Heart left ventricle (tissue), 16 donors: ENCODE measurements around the gene TNFRSF17. TPM values are rescaled to one million over a fixed set of nuclear protein-coding genes. Genes with fewer than 3 reads are reported as not detected.
"Not testable (repeated sequence)": the region's sequence is repeated elsewhere in the genome, so short reads cannot be mapped to it uniquely, and the experiment has no call there.

Experiments used
- ATAC-seq, 4 donors: fragments of 200-7000 bp; cut with Tn5 transposase; one replicate each; pipeline ENCODE4 v1.9.1; 2020 to 2022; ENCODE audit warnings: moderate library complexity in 4 of 4, mild to moderate bottlenecking in 3 of 4, moderate number of reproducible peaks in 1 of 4
- DNase-seq, 5 donors: peaks; one replicate each; pipeline ENCODE4 v3.0.0-alpha.2; 2020
- H3K27ac ChIP-seq, 12 donors: fragments of 200-600 bp; sonication (generic) in 4 of 12; one replicate each; pipeline versions ENCODE4 v1.5.0 to v1.8.0; 2016 to 2022; ENCODE audit warnings: mild to moderate bottlenecking in 2 of 12
- H3K27me3 ChIP-seq, 9 donors: fragments of 200-600 bp; sonication (generic) in 2 of 9; one replicate each; pipeline versions ENCODE4 v1.5.1 to v1.8.0; 2016 to 2022; ENCODE audit warnings: mild to moderate bottlenecking in 3 of 9
- H3K36me3 ChIP-seq, 9 donors: fragments of 200-600 bp; sonication (generic) in 2 of 9; one replicate each; pipeline versions ENCODE4 v1.5.0 to v1.8.0; 2018 to 2022; ENCODE audit warnings: mild to moderate bottlenecking in 2 of 9
- H3K4me1 ChIP-seq, 12 donors: fragments of 200-600 bp; sonication (generic) in 4 of 12; one replicate each; pipeline versions ENCODE4 v1.5.0 to v1.8.0; 2016 to 2022; ENCODE audit warnings: mild to moderate bottlenecking in 3 of 12
- H3K4me3 ChIP-seq, 12 donors: fragments of 200-600 bp; sonication (generic) in 4 of 12; one replicate each; pipeline versions ENCODE4 v1.5.0 to v1.8.0; 2017 to 2022; ENCODE audit warnings: mild to moderate bottlenecking in 9 of 12, moderate library complexity in 4 of 12
- H3K9me3 ChIP-seq, 12 donors: fragments of 200-600 bp; sonication (generic) in 4 of 12; one replicate each; pipeline versions ENCODE4 v1.5.0 to v1.8.0; 2016 to 2022; ENCODE audit warnings: mild to moderate bottlenecking in 1 of 12
- POLR2A ChIP-seq, 2 donors: fragments of 450-650 bp; IDR thresholded peaks; one replicate each; pipeline ENCODE4 v1.6.1; 2017; ENCODE audit warnings: antibody characterized with exemption in 2 of 2, mild to moderate bottlenecking in 2 of 2, moderate library complexity in 2 of 2
- WGBS, 4 donors: extraction: QIAGEN DNeasy Blood & Tissue Kit in 2 of 4; methylation state at CpG; one replicate each; pipeline versions ENCODE4 v1.1.5 to v1.1.7; 2013 to 2018; 5-methylcytosine and 5-hydroxymethylcytosine counted together
- intact Hi-C, 10 donors: fragments of 100-400 bp; cut with DNase I; formaldehyde crosslinking; loops; one replicate each; pipeline versions ENCODE4 v1.11.1 to v1.14.2; 2022
- polyA plus RNA-seq, 2 donors: library from polyadenylated mRNA; stranded (reverse); fragments of 200-250 nt; gene quantifications; one replicate each; pipeline ENCODE4 v1.2.3, GENCODE V29; 2013
- total RNA-seq, 9 donors: library from RNA; depleted of rRNA in 2 of 9; stranded (reverse); fragments of >200 nt in 2 of 9; fragmentation: NEBNext Ultra II Directional in 3 of 9; extraction: Animal tissue kit (Norgen Biotek cat#: 25700) in 3 of 9; gene quantifications; one replicate each; pipeline versions ENCODE4 v1.1.0 to v1.2.4, GENCODE V29; 2016 to 2023
- TF ChIP-seq, protein P1 (sequence below), 12 donors: fragments of 200-600 bp; sonication (generic) in 4 of 12; IDR thresholded peaks; one replicate each; pipeline versions ENCODE4 v1.5.0 to v1.8.0; 2018 to 2022; ENCODE audit warnings: antibody characterized with exemption in 12 of 12, mild to moderate bottlenecking in 5 of 12
- donor health status: ischemic (EF 13 %, LVEDD 7.1; RV severe dilation, severe dysfunction).
- donor health status: healthy with polysubstance abuse.
- donor health status: DM: no; HTN: yes; CAD: no.
- donor health status: DM: no; HTN: no; CAD: no.
- donor health status: ischemic (EF 25% LVEDD 6.9; RV normal size, moderate dysfunction).
- donor health status: ischemic (EF 25% LVEDD 5.7; RV mildly dilated, moderate dysfunction).
- donor health status: healthy.
- donor health status: DM: yes; HTN: yes; CAD: no.
- donor health status: ischemic (EF 35%, LVEDD 5.7; RV mildly dilated, moderate dysfunction).
- donor health status: nonischemic (EF 11% LVEDD 7.7; RV severe dilation, severe dysfunction).
- donor health status: DM: yes; HTN: yes; CAD: no.
- donor health status: PGD.
- donor health status: ischemic (EF 29% LVEDD 5.4; RV normal size, mild dysfunction).
- donor health status: nonischemic (EF 23%, LVEDD 6.1; RV moderate dilation, normal function).

The TNFRSF17 gene
- total and polyA plus RNA-seq, 11 donors = 0.99 TPM; not detected in 10

DNA sequence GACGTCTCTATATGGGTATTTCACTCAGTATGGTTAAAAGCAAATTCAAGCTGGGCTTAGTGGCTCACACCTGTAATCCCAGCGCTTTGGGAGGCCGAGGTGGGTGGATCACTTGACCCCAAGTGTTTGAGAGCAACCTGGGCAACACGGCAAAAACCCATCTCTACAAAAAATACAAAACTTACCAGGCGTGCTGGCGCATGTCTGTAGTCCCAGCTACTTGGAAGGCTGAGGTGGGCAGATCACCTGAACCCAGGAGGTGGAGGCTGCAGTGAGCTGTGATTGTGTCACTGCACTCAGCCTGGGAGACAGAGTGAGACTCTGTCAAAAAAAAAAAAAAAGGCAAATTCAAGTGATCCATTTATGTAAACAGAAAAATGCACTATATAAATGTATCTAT, 1.3 kb upstream of the TNFRSF17 start:
- Histone ChIP-seq H3K27me3 (no peaks in the 10 kb centered on the region), H3K9me3 (no peaks in the 10 kb centered on the region), H3K36me3 (no peaks in the 10 kb centered on the region), H3K27ac (no peak overlapping the region), H3K4me1 (no peaks in the 10 kb centered on the region), H3K4me3 (no peak overlapping the region)
- ATAC-seq (no peak), DNase-seq (no peak)
- intact Hi-C loops = no loop called here
- WGBS, 4 donors = 88 to 93% (median 92%) methylated on average over 6 of the region's 6 CpGs
- no peak for TF ChIP-seq POLR2A (IDR thresholded peaks at IDR 0.05)
- TF ChIP-seq, protein P1, sequence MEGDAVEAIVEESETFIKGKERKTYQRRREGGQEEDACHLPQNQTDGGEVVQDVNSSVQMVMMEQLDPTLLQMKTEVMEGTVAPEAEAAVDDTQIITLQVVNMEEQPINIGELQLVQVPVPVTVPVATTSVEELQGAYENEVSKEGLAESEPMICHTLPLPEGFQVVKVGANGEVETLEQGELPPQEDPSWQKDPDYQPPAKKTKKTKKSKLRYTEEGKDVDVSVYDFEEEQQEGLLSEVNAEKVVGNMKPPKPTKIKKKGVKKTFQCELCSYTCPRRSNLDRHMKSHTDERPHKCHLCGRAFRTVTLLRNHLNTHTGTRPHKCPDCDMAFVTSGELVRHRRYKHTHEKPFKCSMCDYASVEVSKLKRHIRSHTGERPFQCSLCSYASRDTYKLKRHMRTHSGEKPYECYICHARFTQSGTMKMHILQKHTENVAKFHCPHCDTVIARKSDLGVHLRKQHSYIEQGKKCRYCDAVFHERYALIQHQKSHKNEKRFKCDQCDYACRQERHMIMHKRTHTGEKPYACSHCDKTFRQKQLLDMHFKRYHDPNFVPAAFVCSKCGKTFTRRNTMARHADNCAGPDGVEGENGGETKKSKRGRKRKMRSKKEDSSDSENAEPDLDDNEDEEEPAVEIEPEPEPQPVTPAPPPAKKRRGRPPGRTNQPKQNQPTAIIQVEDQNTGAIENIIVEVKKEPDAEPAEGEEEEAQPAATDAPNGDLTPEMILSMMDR (IDR thresholded peaks at IDR 0.05) = no peak

DNA sequence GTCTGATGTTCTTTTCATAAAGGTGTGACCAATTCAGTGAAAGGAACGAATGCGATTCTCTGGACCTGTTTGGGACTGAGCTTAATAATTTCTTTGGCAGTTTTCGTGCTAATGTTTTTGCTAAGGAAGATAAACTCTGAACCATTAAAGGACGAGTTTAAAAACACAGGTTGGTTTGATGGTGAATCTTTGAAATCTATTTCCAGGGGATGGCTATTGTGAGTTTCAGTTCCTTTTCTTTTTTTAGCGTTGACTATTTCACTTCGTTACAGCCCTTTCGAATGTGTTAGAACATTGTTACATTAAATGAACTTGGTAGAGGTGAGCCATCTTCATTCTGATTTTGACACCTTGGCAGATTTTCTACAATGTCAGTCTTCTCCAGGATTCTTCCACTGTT, 1.2 kb downstream of the TNFRSF17 start:
- no peak for DNase-seq
- 85 to 89% (median 87%) methylated on average over 7 of the region's 7 CpGs for WGBS, 4 donors
- Histone ChIP-seq H3K4me3 (no peak overlapping the region), H3K27ac (no peak overlapping the region), H3K9me3 (no peaks in the 10 kb centered on the region), H3K27me3 (no peaks in the 10 kb centered on the region), H3K4me1 (no peaks in the 10 kb centered on the region), H3K36me3 (no peaks in the 10 kb centered on the region)
- intact Hi-C loops = no loop called here
- TF ChIP-seq, protein P1 (IDR thresholded peaks at IDR 0.05) = no peak
- TF ChIP-seq POLR2A (IDR thresholded peaks at IDR 0.05) = no peak
- no peak for ATAC-seq

DNA sequence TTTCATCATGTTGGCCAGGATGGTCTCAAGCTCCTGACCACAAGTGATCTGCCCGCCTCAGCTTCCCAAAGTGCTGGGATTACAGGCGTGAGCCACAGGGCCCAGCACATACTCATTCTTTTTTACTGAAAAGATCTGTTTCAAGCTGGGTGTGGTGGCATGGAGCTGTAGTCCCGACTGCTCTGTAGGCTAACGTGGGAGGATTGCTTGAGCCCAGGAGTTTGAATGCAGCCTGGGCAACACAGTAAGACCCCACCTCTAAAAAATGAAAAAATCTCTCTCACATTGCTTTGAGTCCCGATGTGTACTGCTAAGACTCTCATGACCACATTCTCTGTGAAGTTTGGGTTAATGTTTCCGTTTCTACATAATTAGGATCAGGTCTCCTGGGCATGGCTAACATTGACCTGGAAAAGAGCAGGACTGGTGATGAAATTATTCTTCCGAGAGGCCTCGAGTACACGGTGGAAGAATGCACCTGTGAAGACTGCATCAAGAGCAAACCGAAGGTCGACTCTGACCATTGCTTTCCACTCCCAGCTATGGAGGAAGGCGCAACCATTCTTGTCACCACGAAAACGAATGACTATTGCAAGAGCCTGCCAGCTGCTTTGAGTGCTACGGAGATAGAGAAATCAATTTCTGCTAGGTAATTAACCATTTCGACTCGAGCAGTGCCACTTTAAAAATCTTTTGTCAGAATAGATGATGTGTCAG, 2.3 kb downstream of the TNFRSF17 start:
- Histone ChIP-seq H3K4me1 (no peaks in the 10 kb centered on the region), H3K27ac (no peak overlapping the region), H3K27me3 (no peaks in the 10 kb centered on the region), H3K4me3 (no peak overlapping the region), H3K9me3 (no peaks in the 10 kb centered on the region), H3K36me3 (peaks cover 0 to 4% (median 0%) of the 10 kb centered on the region in 9 donors)
- WGBS, 4 donors = 79 to 89% (median 86%) methylated on average over 17 of the region's 17 CpGs
- no peak for TF ChIP-seq POLR2A (IDR thresholded peaks at IDR 0.05)
- TF ChIP-seq, protein P1 (IDR thresholded peaks at IDR 0.05) = no peak
- ATAC-seq (no peak), DNase-seq (no peak)
- intact Hi-C loops = no loop called here

DNA sequence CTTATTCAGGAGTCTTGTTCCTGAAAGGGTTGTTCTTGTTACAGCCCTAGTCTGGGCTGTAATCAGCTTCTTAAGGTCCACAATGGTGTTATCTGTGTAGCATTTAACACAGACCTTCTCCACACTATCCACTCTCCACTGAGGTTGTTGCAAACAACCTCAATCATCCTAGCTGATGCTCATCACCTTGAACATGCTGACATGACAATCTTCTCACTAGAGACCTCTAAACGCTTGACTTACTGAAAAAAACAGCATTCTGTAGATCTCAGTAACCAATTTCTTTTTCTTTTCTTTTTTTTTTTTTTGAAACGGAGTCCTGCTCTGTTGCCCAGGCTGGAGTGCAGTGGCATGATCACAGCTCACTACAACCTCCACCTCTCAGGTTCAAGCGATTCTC, 3.6 kb downstream of the TNFRSF17 start:
- no peak for ATAC-seq
- Histone ChIP-seq H3K9me3 (no peaks in the 10 kb centered on the region), H3K4me3 (no peak overlapping the region), H3K4me1 (no peaks in the 10 kb centered on the region), H3K27ac (no peak overlapping the region), H3K27me3 (no peaks in the 10 kb centered on the region), H3K36me3 (peaks cover 0 to 6% (median 0%) of the 10 kb centered on the region in 9 donors)
- 89 to 92% (median 91%) methylated on average over 3 of the region's 3 CpGs for WGBS, 4 donors
- no peak for DNase-seq
- TF ChIP-seq, protein P1 (IDR thresholded peaks at IDR 0.05) = no peak
- TF ChIP-seq POLR2A (IDR thresholded peaks at IDR 0.05) = no peak
- intact Hi-C loops = no loop called here

DNA sequence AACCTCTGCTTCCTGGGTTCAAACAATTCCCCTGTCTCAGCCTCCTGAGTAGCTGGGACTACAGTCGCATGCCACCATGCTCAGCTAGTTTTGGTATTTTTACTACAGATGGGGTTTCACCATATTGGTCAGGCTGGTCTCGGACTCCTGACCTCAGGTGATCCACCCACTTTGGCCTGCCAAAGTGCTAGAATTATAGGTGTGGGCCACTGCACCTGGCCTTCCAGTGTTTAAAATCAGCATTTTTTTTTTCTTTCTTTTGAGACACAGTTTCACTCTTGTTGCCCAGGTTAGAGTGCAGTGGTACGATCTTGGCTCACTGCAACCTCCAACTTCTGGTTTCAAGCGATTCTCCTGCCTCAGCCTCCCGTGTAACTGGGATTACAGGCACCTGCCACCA, 5.3 kb downstream of the TNFRSF17 start:
- not testable (repeated sequence) for H3K9me3 ChIP-seq, H3K4me1 ChIP-seq, H3K4me3 ChIP-seq, H3K27me3 ChIP-seq, H3K27ac ChIP-seq, DNase-seq, ATAC-seq
- peaks cover 0 to 14% (median 0%) of the 10 kb centered on the region in 9 donors for H3K36me3 ChIP-seq
- WGBS, 4 donors = 96% methylated on average over 5 of the region's 5 CpGs
- intact Hi-C loops = loop anchor here in 6 of 10 donors (10.0 kb wide), 1 partner anchor 95 kb away; no protein-coding TSS in a partner anchor
